ENCODE measurements around the gene IFI27L1. TPM values are rescaled to one million over a fixed set of nuclear protein-coding genes. Genes with fewer than 3 reads are reported as not detected.

The IFI27L1 gene
- polyA plus RNA-seq, 1 donor from 2014 or later: 37.9 TPM

DNA sequence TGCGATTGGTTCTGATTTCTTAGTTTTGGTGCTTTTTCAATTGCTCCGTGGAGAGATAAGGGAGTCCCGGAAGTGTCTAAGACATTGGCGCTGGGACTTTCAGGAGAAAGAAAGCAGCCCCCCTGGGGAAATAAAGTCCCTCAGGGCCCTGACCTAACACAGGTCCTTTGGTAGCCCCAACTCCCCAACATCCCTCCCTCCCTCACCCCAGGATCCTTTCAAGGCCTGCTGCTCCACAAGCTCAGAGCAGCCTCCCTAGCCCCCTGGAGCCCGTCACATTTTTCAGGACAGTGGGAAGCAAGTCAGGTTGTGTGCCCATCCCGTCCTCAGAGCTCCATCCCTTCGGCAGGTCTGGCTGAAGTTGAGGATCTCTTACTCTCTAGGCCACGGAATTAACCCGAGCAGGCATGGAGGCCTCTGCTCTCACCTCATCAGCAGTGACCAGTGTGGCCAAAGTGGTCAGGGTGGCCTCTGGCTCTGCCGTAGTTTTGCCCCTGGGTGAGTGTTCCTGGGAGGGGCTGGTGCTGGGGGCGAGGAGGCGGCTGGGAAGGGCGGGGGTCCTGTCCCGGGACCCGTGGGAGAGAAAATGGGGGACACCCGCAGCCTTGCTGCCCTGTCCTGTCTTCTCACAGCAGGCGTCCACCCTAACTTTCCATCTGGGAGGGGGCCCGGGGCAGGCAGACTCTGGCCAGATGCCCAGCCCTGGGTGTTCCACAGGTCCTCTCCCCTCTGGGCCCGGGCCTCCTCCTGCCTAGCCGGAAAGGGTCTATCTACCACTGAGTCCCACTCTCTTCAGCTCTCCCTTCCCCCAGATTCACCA lies 30.4 kb downstream of the IFI27L1 start:
- Histone ChIP-seq H2AFZ (ENCODE audit: low read depth, low read length) (no peak overlapping the region), H3K4me3 (ENCODE audit: low read length) (no peak overlapping the region), H3K27ac (ENCODE audit: low read length) (no peak overlapping the region), H3K9me2 (ENCODE audit: insufficient read depth, low read length) (no peaks in the 10 kb centered on the region), H3K4me2 (ENCODE audit: low read length) (no peak overlapping the region), H4K20me1 (ENCODE audit: insufficient read depth) (no peaks in the 10 kb centered on the region), H3K79me2 (replicated peaks; ENCODE audit: insufficient read depth, low read length) (no peaks in the 10 kb centered on the region), H3K36me3 (ENCODE audit: insufficient read depth, low read length) (no peaks in the 10 kb centered on the region), H3K9me3 (ENCODE audit: low read length) (no peaks in the 10 kb centered on the region), H3F3A (ENCODE audit: insufficient read depth, low read length, poor library complexity, severe bottlenecking) (no peaks in the 10 kb centered on the region), H3K27me3 (ENCODE audit: insufficient read depth, low read depth, low read length) (no peaks in the 10 kb centered on the region), H3K9ac (ENCODE audit: low read length) (no peak overlapping the region)
- TF ChIP-seq, protein P1, sequence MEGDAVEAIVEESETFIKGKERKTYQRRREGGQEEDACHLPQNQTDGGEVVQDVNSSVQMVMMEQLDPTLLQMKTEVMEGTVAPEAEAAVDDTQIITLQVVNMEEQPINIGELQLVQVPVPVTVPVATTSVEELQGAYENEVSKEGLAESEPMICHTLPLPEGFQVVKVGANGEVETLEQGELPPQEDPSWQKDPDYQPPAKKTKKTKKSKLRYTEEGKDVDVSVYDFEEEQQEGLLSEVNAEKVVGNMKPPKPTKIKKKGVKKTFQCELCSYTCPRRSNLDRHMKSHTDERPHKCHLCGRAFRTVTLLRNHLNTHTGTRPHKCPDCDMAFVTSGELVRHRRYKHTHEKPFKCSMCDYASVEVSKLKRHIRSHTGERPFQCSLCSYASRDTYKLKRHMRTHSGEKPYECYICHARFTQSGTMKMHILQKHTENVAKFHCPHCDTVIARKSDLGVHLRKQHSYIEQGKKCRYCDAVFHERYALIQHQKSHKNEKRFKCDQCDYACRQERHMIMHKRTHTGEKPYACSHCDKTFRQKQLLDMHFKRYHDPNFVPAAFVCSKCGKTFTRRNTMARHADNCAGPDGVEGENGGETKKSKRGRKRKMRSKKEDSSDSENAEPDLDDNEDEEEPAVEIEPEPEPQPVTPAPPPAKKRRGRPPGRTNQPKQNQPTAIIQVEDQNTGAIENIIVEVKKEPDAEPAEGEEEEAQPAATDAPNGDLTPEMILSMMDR (IDR thresholded peaks at IDR 0.05; ENCODE audit: poor library complexity, severe bottlenecking): no peak

DNA sequence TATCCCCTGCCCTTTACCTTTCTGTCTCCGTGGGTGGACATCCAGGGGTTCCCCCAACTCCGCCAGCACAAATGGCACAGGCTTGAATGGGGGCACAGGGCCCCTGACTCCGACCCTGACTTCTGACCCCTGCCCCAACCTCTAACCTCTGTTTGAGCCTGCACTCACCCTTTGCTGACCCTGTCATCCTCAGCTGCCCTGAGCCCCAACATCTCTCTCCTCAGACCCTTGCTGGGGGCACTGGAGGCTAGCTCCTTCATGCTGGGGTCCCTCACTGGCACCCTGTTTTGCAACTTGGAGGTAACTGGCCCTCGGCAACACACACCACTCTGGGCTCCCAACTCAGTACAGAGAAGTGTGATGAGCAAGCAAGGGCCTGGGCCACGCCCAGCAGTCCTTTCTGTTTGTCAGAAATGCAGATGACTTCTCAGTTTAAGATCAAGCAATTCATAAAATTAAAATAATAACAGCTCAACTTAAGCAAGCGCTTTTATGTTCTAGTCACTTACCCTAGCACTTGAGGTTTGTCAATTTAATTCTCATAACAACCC lies 31.5 kb downstream of the IFI27L1 start:
- Histone ChIP-seq H3K9ac (ENCODE audit: low read length) (no peak overlapping the region), H4K20me1 (ENCODE audit: insufficient read depth) (no peaks in the 10 kb centered on the region), H3K27ac (ENCODE audit: low read length) (no peak overlapping the region), H3K9me3 (ENCODE audit: low read length) (no peaks in the 10 kb centered on the region), H3K4me2 (ENCODE audit: low read length) (no peak overlapping the region), H3K79me2 (replicated peaks; ENCODE audit: insufficient read depth, low read length) (no peaks in the 10 kb centered on the region), H3K36me3 (ENCODE audit: insufficient read depth, low read length) (no peaks in the 10 kb centered on the region), H3K4me3 (ENCODE audit: low read length) (no peak overlapping the region), H3F3A (ENCODE audit: insufficient read depth, low read length, poor library complexity, severe bottlenecking) (no peaks in the 10 kb centered on the region), H3K9me2 (ENCODE audit: insufficient read depth, low read length) (no peaks in the 10 kb centered on the region), H2AFZ (ENCODE audit: low read depth, low read length) (no peak overlapping the region), H3K27me3 (ENCODE audit: insufficient read depth, low read depth, low read length) (no peaks in the 10 kb centered on the region)
- no peak for TF ChIP-seq EZH2 (IDR thresholded peaks at IDR 0.05; ENCODE audit: borderline replicate concordance, insufficient read depth, low read length, poor library complexity, severe bottlenecking)
- TF ChIP-seq, protein P2, sequence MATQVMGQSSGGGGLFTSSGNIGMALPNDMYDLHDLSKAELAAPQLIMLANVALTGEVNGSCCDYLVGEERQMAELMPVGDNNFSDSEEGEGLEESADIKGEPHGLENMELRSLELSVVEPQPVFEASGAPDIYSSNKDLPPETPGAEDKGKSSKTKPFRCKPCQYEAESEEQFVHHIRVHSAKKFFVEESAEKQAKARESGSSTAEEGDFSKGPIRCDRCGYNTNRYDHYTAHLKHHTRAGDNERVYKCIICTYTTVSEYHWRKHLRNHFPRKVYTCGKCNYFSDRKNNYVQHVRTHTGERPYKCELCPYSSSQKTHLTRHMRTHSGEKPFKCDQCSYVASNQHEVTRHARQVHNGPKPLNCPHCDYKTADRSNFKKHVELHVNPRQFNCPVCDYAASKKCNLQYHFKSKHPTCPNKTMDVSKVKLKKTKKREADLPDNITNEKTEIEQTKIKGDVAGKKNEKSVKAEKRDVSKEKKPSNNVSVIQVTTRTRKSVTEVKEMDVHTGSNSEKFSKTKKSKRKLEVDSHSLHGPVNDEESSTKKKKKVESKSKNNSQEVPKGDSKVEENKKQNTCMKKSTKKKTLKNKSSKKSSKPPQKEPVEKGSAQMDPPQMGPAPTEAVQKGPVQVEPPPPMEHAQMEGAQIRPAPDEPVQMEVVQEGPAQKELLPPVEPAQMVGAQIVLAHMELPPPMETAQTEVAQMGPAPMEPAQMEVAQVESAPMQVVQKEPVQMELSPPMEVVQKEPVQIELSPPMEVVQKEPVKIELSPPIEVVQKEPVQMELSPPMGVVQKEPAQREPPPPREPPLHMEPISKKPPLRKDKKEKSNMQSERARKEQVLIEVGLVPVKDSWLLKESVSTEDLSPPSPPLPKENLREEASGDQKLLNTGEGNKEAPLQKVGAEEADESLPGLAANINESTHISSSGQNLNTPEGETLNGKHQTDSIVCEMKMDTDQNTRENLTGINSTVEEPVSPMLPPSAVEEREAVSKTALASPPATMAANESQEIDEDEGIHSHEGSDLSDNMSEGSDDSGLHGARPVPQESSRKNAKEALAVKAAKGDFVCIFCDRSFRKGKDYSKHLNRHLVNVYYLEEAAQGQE (IDR thresholded peaks at IDR 0.05; ENCODE audit: borderline replicate concordance): no peak

DNA sequence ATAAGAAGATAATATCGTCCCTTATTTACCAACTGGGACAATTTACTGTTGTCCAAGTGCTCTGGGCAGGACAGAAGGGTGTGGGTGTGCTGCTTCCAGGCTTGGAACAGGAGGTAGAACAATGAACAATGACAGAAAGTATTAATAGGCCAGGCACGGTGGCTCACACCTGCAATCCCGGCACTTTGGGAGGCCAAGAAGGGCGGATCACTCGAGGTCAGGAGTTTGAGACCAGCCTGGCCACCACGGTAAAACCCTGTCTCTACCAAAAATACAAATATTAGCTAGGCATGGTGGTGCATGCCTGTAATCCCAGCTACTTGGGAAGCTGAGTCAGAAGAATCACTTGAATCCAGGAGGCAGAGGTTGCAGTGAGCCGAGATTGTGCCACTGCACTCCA lies 32.0 kb downstream of the IFI27L1 start:
- no peak overlapping the region for H3K27ac ChIP-seq (ENCODE audit: low read length)
- no peak overlapping the region for H3K4me3 ChIP-seq (ENCODE audit: low read length)
- H3K9ac ChIP-seq (ENCODE audit: low read length): no peak overlapping the region
- TF ChIP-seq RAD21 (conservative IDR thresholded peaks at IDR 0.05) (no peak), SMC3 (conservative IDR thresholded peaks at IDR 0.05; ENCODE audit: poor library complexity) (no peak), POLR2AphosphoS5 (IDR thresholded peaks at IDR 0.05) (no peak), EP300 (conservative IDR thresholded peaks at IDR 0.05; ENCODE audit: poor library complexity, severe bottlenecking) (no peak), TAF1 (IDR thresholded peaks at IDR 0.05; ENCODE audit: low read depth) (no peak)
- H2AFZ ChIP-seq (ENCODE audit: low read depth, low read length): no peak overlapping the region
- no peaks in the 10 kb centered on the region for H3F3A ChIP-seq (ENCODE audit: insufficient read depth, low read length, poor library complexity, severe bottlenecking)
- no peaks in the 10 kb centered on the region for H3K9me2 ChIP-seq (ENCODE audit: insufficient read depth, low read length)
- H3K79me2 ChIP-seq (replicated peaks; ENCODE audit: insufficient read depth, low read length): no peaks in the 10 kb centered on the region
- H3K9me3 ChIP-seq (ENCODE audit: low read length): no peaks in the 10 kb centered on the region
- H3K4me2 ChIP-seq (ENCODE audit: low read length): no peak overlapping the region
- no peaks in the 10 kb centered on the region for H3K27me3 ChIP-seq (ENCODE audit: insufficient read depth, low read depth, low read length)
- H4K20me1 ChIP-seq (ENCODE audit: insufficient read depth): no peaks in the 10 kb centered on the region
- H3K36me3 ChIP-seq (ENCODE audit: insufficient read depth, low read length): no peaks in the 10 kb centered on the region

Measured in neural cell (in vitro differentiated cells).